HEK293 (cell line): Measurements from ENCODE around the gene B4GALT4.

Experiments used
- CTCF ChIA-PET: fragments of 350-600 bp; formaldehyde crosslinking; extraction: SDS; loops from one replicate; lab custom pipeline; 2021; ENCODE audit warnings: antibody characterized with exemption; lab: Yijun Ruan, JAX
- POLR2A ChIA-PET: fragments of 300-600 bp; formaldehyde crosslinking; extraction: SDS; loops from one replicate; lab custom pipeline; 2020; ENCODE audit warnings: antibody characterized with exemption, inconsistent platforms; lab: Yijun Ruan, JAX
- H3K27ac ChIP-seq: fragments of 200-500 bp; sonication (Bioruptor generic); 2 replicates; pipeline ENCODE4 v1.5.1; 2014; ENCODE audit warnings: low read depth, low read length, control low read depth, inconsistent platforms; ENCODE audit errors: extremely low read depth
- H3K36me3 ChIP-seq, 2 experiments: fragments of 200-500 bp in 1 of 2; sonication (Bioruptor generic) in 1 of 2; 1 replicate in 1 of 2; 2 replicates in 1 of 2; pipeline ENCODE4 v1.5.1; 2014 to 2017; ENCODE audit warnings: inconsistent platforms in 2 of 2, low read length in 2 of 2; ENCODE audit not compliant: control insufficient read depth in 2 of 2, insufficient read depth in 1 of 2
- H3K4me1 ChIP-seq: fragments of 200-500 bp; sonication (Bioruptor generic); 2 replicates; pipeline ENCODE4 v1.5.1; 2014; ENCODE audit warnings: mild to moderate bottlenecking, low read length, inconsistent platforms; ENCODE audit not compliant: control insufficient read depth, insufficient read depth
- H3K4me3 ChIP-seq: 2 replicates; pipeline ENCODE4 v1.5.1; 2011; ENCODE audit warnings: low read depth, mild to moderate bottlenecking, control low read depth, low read length, moderate library complexity
- H3K9me3 ChIP-seq: fragments of 200-500 bp; sonication (Bioruptor generic); 2 replicates; pipeline ENCODE4 v1.5.1; 2014; ENCODE audit warnings: low read depth, low read length, inconsistent platforms; ENCODE audit not compliant: control insufficient read depth, insufficient read depth
- CTCF ChIP-seq: fragments of 450-650 bp; formaldehyde crosslinking; IDR thresholded peaks from 2 replicates; pipeline ENCODE4 v1.5.1; 2016; ENCODE audit warnings: missing biosample characterization, missing genetic modification characterization
- ELK4 ChIP-seq: IDR thresholded peaks from 2 replicates; pipeline ENCODE4 v1.6.1; 2011; ENCODE audit warnings: mild to moderate bottlenecking, low read depth, low read length, borderline replicate concordance
- KLF1 ChIP-seq: fragments of 450-650 bp; formaldehyde crosslinking; IDR thresholded peaks from 2 replicates; pipeline ENCODE4 v1.5.1; 2016; ENCODE audit warnings: missing biosample characterization, missing genetic modification characterization
- SCRT2 ChIP-seq: fragments of 450-650 bp; formaldehyde crosslinking; IDR thresholded peaks from 2 replicates; pipeline ENCODE4 v1.5.1; 2016; ENCODE audit warnings: missing biosample characterization, missing genetic modification characterization
- TRIM28 ChIP-seq: IDR thresholded peaks from 2 replicates; pipeline ENCODE4 v1.6.1; 2011; ENCODE audit warnings: low read length, control low read depth, borderline replicate concordance
- ZIC2 ChIP-seq: fragments of 450-650 bp; formaldehyde crosslinking; IDR thresholded peaks from 2 replicates; pipeline ENCODE4 v1.5.1; 2016; ENCODE audit warnings: missing biosample characterization, missing genetic modification characterization
- ZNF112 ChIP-seq: fragments of 450-650 bp; formaldehyde crosslinking; IDR thresholded peaks from 2 replicates; pipeline ENCODE4 v1.5.0; 2017; ENCODE audit warnings: missing biosample characterization, missing genetic modification characterization
- ZNF19 ChIP-seq: fragments of 450-650 bp; formaldehyde crosslinking; IDR thresholded peaks from 2 replicates; pipeline ENCODE4; 2016; ENCODE audit warnings: missing biosample characterization, missing genetic modification characterization, low read depth
- ZNF23 ChIP-seq: fragments of 450-650 bp; formaldehyde crosslinking; IDR thresholded peaks from 2 replicates; pipeline ENCODE4 v1.5.1; 2016; ENCODE audit warnings: missing biosample characterization, missing genetic modification characterization, borderline replicate concordance
- ZNF239 ChIP-seq: fragments of 450-650 bp; formaldehyde crosslinking; IDR thresholded peaks from 2 replicates; pipeline ENCODE4 v1.5.1; 2016; ENCODE audit warnings: missing biosample characterization, missing genetic modification characterization
- ZNF48 ChIP-seq: fragments of 450-650 bp; formaldehyde crosslinking; IDR thresholded peaks from 2 replicates; pipeline ENCODE4 v1.5.1; 2016; ENCODE audit warnings: missing biosample characterization, missing genetic modification characterization
- ZNF521 ChIP-seq: fragments of 450-650 bp; formaldehyde crosslinking; IDR thresholded peaks from 2 replicates; pipeline ENCODE4 v1.5.1; 2017; ENCODE audit warnings: missing biosample characterization, mild to moderate bottlenecking, missing genetic modification characterization
- ZNF544 ChIP-seq: fragments of 450-650 bp; formaldehyde crosslinking; IDR thresholded peaks from 2 replicates; pipeline ENCODE4 v1.5.0; 2017; ENCODE audit warnings: missing biosample characterization, missing genetic modification characterization
- ZNF623 ChIP-seq: fragments of 450-650 bp; formaldehyde crosslinking; IDR thresholded peaks from 2 replicates; pipeline ENCODE4 v1.5.1; 2016; ENCODE audit warnings: missing biosample characterization, missing genetic modification characterization
- ZNF626 ChIP-seq: fragments of 450-650 bp; sonication (Bioruptor Pico); formaldehyde crosslinking; IDR thresholded peaks from 2 replicates; pipeline ENCODE4 v1.5.1; 2018; ENCODE audit warnings: missing biosample characterization, missing genetic modification characterization, inconsistent platforms
- ZNF629 ChIP-seq: fragments of 450-650 bp; formaldehyde crosslinking; IDR thresholded peaks from 2 replicates; pipeline ENCODE4 v1.5.1; 2017; ENCODE audit warnings: missing biosample characterization, missing genetic modification characterization
- ZNF658 ChIP-seq: fragments of 450-650 bp; formaldehyde crosslinking; IDR thresholded peaks from 2 replicates; pipeline ENCODE4; 2016; ENCODE audit warnings: missing biosample characterization, missing genetic modification characterization
- ZNF664 ChIP-seq: fragments of 450-650 bp; formaldehyde crosslinking; IDR thresholded peaks from 2 replicates; pipeline ENCODE4 v1.5.1; 2016; ENCODE audit warnings: missing biosample characterization, missing genetic modification characterization
- ZNF768 ChIP-seq: fragments of 450-650 bp; formaldehyde crosslinking; IDR thresholded peaks from 2 replicates; pipeline ENCODE4 v1.5.1; 2018; ENCODE audit warnings: missing biosample characterization, mild to moderate bottlenecking, missing genetic modification characterization
- ZNF776 ChIP-seq: fragments of 450-650 bp; formaldehyde crosslinking; IDR thresholded peaks from 2 replicates; pipeline ENCODE4 v1.5.0; 2017; ENCODE audit warnings: missing biosample characterization, missing genetic modification characterization, borderline replicate concordance
- TF ChIP-seq, protein P1 (sequence below): fragments of 450-650 bp; formaldehyde crosslinking; IDR thresholded peaks from 2 replicates; pipeline ENCODE4 v1.5.1; 2016; ENCODE audit warnings: missing biosample characterization, missing genetic modification characterization
- TF ChIP-seq, protein P2 (sequence below): fragments of 450-650 bp; formaldehyde crosslinking; IDR thresholded peaks from 2 replicates; pipeline ENCODE4 v1.5.1; 2016; ENCODE audit warnings: missing biosample characterization, missing genetic modification characterization
- TF ChIP-seq, protein P3 (sequence below): fragments of 450-650 bp; formaldehyde crosslinking; conservative IDR thresholded peaks from 2 replicates; pipeline ENCODE4 v1.5.1; 2016; ENCODE audit warnings: low read depth, missing biosample characterization, missing genetic modification characterization

B4GALT4 gene

DNA sequence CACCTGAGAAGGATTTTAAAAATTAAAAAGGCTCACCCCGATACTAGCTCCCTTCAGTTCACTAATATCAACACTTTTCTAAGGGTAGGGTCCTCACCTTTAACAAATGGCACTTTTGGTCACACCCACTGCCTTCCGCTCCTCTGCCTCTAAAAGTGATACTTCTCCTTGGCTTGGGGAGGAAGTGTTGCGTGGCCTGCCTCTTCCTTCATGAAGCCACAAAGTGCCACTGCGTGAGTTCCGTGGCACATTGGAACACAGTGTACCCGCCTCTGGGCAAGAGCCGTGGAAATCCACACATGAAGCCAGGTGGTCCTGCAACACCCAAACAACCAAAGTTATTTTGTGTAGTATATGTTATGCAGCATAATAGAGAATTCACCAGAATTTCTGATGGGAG, 3.9 kb downstream of the B4GALT4 start:
- Histone ChIP-seq H3K27ac (no peak overlapping the region), H3K9me3 (no peaks in the 10 kb centered on the region), H3K4me3 (no peak overlapping the region), H3K36me3 (peaks cover 4 to 48% of the 10 kb centered on the region in 2 experiments; a peak in 2 of 3 replicates), H3K4me1 (no peaks in the 10 kb centered on the region)
- POLR2A ChIA-PET: no interaction called here
- TF ChIP-seq, protein P1, sequence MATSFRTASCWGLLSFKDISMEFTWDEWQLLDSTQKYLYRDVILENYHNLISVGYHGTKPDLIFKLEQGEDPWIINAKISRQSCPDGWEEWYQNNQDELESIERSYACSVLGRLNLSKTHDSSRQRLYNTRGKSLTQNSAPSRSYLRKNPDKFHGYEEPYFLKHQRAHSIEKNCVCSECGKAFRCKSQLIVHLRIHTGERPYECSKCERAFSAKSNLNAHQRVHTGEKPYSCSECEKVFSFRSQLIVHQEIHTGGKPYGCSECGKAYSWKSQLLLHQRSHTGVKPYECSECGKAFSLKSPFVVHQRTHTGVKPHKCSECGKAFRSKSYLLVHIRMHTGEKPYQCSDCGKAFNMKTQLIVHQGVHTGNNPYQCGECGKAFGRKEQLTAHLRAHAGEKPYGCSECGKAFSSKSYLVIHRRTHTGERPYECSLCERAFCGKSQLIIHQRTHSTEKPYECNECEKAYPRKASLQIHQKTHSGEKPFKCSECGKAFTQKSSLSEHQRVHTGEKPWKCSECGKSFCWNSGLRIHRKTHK (tag by site-specific recombination): no peak
- TF ChIP-seq ELK4 (no peak), ZNF664 (tag by site-specific recombination) (no peak), ZNF658 (tag by site-specific recombination) (no peak), SCRT2 (tag by site-specific recombination) (no peak), KLF1 (tag by site-specific recombination) (no peak), ZNF521 (tag by site-specific recombination) (no peak), CTCF (tag by site-specific recombination) (no peak)
- TF ChIP-seq, protein P2, sequence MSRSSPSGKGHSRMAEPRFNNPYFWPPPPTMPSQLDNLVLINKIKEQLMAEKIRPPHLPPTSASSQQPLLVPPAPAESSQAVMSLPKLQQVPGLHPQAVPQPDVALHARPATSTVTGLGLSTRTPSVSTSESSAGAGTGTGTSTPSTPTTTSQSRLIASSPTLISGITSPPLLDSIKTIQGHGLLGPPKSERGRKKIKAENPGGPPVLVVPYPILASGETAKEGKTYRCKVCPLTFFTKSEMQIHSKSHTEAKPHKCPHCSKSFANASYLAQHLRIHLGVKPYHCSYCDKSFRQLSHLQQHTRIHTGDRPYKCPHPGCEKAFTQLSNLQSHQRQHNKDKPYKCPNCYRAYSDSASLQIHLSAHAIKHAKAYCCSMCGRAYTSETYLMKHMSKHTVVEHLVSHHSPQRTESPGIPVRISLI (tag by site-specific recombination): no peak
- CTCF ChIA-PET: interaction anchor here (0.9 kb wide), 1 partner anchor 10 kb away, joined by 4 read pairs; no protein-coding TSS in a partner anchor

- CTCF ChIA-PET: no interaction called here
- no peak overlapping the region for H3K4me3 ChIP-seq
Observed at GRCh38 chr3:119235151-119235550, 5.5 kb downstream of the B4GALT4 start.

DNA sequence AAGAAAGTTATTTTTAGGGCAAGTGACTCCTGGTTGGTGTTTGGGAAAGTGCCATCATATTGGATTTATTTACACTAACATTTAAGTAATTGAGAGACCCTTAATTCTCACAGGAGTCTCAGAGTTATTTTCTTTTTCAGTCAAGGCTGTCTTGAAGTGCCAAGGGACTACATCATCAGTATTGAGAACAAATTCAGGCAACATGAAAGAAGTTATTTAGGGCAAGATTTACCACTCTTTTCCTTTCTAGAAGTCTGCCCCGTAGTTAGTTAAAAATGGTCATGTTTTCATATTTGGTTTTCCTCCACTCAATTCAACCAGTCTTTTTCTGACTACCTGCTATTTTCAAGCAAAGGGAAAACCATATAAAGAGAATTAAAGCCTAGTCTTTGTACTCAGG, 6.1 kb downstream of the B4GALT4 start:
- Histone ChIP-seq H3K27ac (no peak overlapping the region), H3K4me3 (no peak overlapping the region), H3K9me3 (no peaks in the 10 kb centered on the region), H3K4me1 (no peaks in the 10 kb centered on the region), H3K36me3 (peaks cover 4 to 66% of the 10 kb centered on the region in 2 experiments; a peak in 2 of 3 replicates)
- POLR2A ChIA-PET: no interaction called here
- CTCF ChIA-PET: no interaction called here
- TF ChIP-seq ZNF658 (tag by site-specific recombination): no peak
- no peak for TF ChIP-seq ZNF629 (tag by site-specific recombination)
- TF ChIP-seq, protein P3, sequence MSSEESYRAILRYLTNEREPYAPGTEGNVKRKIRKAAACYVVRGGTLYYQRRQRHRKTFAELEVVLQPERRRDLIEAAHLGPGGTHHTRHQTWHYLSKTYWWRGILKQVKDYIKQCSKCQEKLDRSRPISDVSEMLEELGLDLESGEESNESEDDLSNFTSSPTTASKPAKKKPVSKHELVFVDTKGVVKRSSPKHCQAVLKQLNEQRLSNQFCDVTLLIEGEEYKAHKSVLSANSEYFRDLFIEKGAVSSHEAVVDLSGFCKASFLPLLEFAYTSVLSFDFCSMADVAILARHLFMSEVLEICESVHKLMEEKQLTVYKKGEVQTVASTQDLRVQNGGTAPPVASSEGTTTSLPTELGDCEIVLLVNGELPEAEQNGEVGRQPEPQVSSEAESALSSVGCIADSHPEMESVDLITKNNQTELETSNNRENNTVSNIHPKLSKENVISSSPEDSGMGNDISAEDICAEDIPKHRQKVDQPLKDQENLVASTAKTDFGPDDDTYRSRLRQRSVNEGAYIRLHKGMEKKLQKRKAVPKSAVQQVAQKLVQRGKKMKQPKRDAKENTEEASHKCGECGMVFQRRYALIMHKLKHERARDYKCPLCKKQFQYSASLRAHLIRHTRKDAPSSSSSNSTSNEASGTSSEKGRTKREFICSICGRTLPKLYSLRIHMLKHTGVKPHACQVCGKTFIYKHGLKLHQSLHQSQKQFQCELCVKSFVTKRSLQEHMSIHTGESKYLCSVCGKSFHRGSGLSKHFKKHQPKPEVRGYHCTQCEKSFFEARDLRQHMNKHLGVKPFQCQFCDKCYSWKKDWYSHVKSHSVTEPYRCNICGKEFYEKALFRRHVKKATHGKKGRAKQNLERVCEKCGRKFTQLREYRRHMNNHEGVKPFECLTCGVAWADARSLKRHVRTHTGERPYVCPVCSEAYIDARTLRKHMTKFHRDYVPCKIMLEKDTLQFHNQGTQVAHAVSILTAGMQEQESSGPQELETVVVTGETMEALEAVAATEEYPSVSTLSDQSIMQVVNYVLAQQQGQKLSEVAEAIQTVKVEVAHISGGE (tag by site-specific recombination): no peak
- TF ChIP-seq ZNF544 (tag by site-specific recombination): no peak
- TF ChIP-seq ZNF626 (tag by site-specific recombination): no peak
- TF ChIP-seq ZNF239: no peak
- TF ChIP-seq ZNF776 (tag by site-specific recombination): no peak
- TF ChIP-seq ZNF112 (tag by site-specific recombination): no peak
- TF ChIP-seq ZNF48 (tag by site-specific recombination): no peak
- TF ChIP-seq ZNF623 (tag by site-specific recombination): no peak
- no peak for TF ChIP-seq ZNF768 (tag by site-specific recombination)
- no peak for TF ChIP-seq ZIC2 (tag by site-specific recombination)
- TF ChIP-seq TRIM28: no peak
- TF ChIP-seq ZNF23 (tag by site-specific recombination): no peak
- no peak for TF ChIP-seq ZNF19 (tag by site-specific recombination)

More at GRCh38 chr3:119235151-119235550, 5.5 kb downstream of the B4GALT4 start:
- TF ChIP-seq ZNF629 (tag by site-specific recombination): no peak
- H3K9me3 ChIP-seq: no peaks in the 10 kb centered on the region
- POLR2A ChIA-PET: no interaction called here
- H3K4me1 ChIP-seq: no peaks in the 10 kb centered on the region
- no peak overlapping the region for H3K27ac ChIP-seq
- peaks cover 4 to 60% of the 10 kb centered on the region in 2 experiments; a peak in 2 of 3 replicates for H3K36me3 ChIP-seq
